Measurements from ENCODE around the gene CLINT1. TPM values are rescaled to one million over a fixed set of nuclear protein-coding genes. Genes with fewer than 3 reads are reported as not detected.

The CLINT1 gene
- 63.0 to 84.2 TPM (median 73.2 TPM) in 5 replicates for total RNA-seq (2022; extraction: Qiagen RNA extraction)

GRCh38 chr5:157858527-157859226 lies at the start of gene CLINT1:
Gene CLINT1, minus strand, starts transcription at chr5:157859145. Its CDS starts 175 bp downstream, at chr5:157858970.

GRCh38 chr5:157743163-157744050 lies 115.5 kb downstream of the CLINT1 start, which contains the start of gene LSM11:
Gene LSM11, plus strand, starts transcription at chr5:157743712. Its CDS starts 39 bp downstream, at chr5:157743751.

Other genes with a start within 250 kb of the CLINT1 start
- 0.06 to 0.07 TPM in 2 of 5 replicates, not detected in the others for gene SOX30, start 206.7 kb downstream of the CLINT1 start, total RNA-seq (2022; extraction: Qiagen RNA extraction)
- not detected in 5 replicates for gene C5orf52, start 187.6 kb downstream of the CLINT1 start, total RNA-seq (2022; extraction: Qiagen RNA extraction)
- 23.2 to 29.9 TPM (median 24.8 TPM) in 5 replicates for gene THG1L, start 127.7 kb downstream of the CLINT1 start, total RNA-seq (2022; extraction: Qiagen RNA extraction)
- 2.3 to 3.1 TPM (median 2.8 TPM) in 5 replicates for gene LSM11, start 115.4 kb downstream of the CLINT1 start, total RNA-seq (2022; extraction: Qiagen RNA extraction)

All from A549 treated with Hydrocortisone at 1 μM for 4 hours (cell line).